SH-SY5Y (cell line): ENCODE measurements around the gene MARCHF4.

Experiments used
- GATA2 ChIP-seq: IDR thresholded peaks from 2 replicates; pipeline ENCODE4 v1.6.1; 2011; ENCODE audit warnings: mild to moderate bottlenecking, low read depth, low read length
- GATA3 ChIP-seq: IDR thresholded peaks from 2 replicates; pipeline ENCODE4 v1.6.1; 2011; ENCODE audit warnings: low read depth, mild to moderate bottlenecking, low read length, moderate library complexity

DNA sequence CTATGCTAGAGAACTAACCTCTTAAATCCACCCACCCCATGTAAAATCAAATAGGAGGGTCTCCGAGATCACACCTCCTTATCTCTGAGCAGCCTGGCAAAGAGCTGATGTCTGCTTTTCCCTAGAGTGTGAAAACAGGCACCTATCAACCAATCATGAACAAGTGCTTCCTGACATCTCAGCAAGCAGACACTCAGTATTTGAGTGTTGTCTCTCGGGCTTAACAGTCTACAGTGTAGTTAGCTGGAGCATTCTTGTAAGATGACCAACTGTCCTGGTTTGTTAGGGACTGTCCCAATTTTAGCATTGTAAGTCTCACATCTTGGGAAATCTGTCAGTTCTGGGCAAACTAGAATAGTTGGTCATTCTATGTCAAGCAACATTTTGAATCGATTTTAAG, 26.4 kb downstream of the MARCHF4 start:
- TF ChIP-seq GATA3 = no peak
- no peak for TF ChIP-seq GATA2
